ENCODE data around the gene EIF3I.

The EIF3I gene

GRCh38 chr1:32199043-32199716 is 23.0 kb upstream of the EIF3I start:
- no peak for DNase-seq

DNA sequence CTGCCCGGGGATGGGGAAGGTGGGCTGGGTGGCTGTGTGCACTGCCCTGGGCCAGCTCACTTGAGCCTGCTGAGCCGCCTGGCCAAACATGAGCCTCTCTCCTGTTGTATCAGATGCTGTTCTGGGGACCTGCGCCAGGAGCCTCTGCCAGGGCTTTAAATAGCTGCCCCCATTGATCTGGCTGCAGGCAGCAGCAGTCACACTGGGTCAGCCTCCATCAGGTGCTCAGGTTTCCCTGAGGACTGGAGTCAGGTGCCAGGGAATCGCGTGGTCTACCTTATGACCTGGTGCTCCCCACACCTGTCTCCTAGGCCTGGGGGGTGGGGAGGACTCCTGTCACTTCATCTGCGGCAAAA is 22.5 kb upstream of the EIF3I start:
- peak; percentile 86 for DNase-seq

GRCh38 chr1:32200226-32201010 is 21.8 kb upstream of the EIF3I start, which contains the start of gene CCDC28B:
Gene CCDC28B (plus strand): TSS chr1:32200595. CDS start chr1:32201936, 1,341 bp downstream.
- peak; percentile 92 for DNase-seq

DNA sequence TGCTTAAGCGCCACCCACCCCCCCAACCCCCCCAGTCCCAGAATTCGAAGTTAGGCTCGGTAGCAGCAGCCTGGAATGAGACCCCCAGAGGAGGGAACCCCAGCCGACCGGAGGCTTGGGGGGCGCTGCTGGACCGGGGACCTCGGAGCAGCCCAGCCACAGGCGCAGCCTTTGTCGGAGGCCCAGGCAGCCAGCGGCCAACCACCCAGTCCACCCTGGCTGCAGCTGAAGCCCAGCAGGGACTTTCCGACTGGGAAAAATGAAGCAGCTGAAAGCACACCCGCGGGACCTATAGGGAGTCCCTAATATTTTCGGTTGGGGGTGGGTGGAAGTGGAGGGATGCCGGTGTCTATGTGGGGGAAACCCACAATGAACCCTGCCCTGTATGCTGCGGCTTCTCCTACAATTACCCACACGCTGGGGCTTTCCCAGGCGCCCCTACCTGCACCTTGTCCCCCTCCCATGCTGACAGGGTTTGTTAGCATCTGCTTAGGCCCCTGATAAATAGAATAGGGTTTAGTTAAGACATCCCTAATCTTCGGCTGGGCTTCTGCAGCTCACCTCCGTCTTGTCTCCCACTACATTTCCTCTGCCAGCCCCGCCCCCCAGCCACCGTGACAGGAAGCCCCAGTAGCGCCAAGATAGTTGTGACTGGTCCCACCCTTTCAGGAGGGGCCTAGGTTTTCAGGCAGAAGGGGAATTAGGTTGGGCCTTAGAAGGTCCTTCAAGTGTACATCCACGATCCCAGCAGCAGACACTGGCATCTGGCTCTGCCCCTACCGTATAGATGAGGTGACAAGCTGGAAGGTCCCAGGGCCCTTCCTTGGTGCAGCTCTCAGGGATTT is 21.0 kb upstream of the EIF3I start:
- peak; percentile 55 for DNase-seq

GRCh38 chr1:32204943-32205361 is 17.3 kb upstream of the EIF3I start:
- DNase-seq, result no peak

DNA sequence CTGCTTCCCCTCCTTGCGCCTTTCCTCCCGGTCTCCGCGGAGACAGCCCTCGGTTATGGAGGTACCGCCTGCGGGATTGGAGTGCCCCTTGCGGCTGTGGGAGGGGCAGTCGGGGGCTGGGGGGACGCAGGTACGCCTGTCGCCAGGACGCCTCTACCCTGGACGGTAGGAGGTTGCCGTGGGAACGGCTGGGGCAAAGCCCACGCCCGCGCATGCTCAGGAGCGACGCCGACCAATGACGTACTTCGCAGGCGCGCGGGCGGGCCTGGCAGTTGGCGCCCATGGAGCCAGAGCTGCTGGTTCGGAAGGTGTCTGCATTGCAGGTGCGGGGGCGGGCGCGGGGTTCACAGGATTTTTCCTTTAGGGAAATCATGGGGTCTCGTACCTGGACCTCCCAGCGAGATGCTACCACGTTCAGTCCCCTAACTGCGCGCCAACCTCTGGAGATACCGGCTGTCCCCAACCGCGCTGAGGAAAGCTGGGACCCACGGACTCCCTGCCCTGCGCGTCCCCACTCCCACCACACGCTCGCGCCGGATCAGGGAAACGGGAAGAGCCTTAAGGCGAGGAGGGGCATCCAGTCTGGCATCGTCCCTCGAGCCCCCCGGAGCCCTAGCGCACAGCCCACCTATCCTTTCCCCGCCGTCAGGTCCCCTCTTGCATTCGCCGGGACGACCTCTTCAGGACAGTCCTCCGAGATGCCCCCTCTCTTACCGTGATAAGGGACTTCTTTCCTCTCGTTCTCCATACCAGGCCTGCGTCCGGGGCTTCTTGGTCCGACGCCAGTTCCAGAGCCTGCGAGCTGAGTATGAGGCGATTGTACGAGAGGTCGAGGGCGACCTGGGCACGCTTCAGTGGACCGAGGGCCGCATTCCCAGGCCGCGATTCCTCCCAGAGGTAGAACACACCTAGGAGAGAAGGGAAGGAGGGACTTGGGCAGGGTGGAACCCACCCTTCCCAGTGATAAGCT is 16.5 kb upstream of the EIF3I start, which contains the start of gene IQCC:
TSS of gene IQCC (plus strand) at position 271 of the 970 bp plus-strand sequence. CDS start at position 282, 11 bp downstream.
- DNase-seq, result peak; percentile 91

DNA sequence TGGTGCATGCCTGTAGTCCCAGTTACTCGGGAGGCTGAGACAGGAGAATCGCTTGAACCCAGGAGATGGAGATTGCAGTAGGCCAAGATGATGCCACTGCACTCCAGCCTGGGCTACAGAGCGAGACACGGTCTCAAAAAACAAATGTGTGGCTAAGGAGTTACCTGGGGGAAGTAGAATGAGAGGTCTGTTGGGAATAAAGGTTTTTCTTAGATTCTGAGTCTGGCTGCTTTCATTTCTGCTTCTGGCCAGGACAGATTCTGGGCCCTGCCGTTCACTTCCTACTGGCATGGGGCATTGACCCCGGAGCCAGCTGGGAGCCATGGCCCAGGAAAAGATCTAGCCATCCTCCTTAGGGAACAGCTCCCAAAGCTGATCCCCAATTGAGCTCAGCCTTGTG is 13.7 kb upstream of the EIF3I start:
- DNase-seq, result no peak

DNA sequence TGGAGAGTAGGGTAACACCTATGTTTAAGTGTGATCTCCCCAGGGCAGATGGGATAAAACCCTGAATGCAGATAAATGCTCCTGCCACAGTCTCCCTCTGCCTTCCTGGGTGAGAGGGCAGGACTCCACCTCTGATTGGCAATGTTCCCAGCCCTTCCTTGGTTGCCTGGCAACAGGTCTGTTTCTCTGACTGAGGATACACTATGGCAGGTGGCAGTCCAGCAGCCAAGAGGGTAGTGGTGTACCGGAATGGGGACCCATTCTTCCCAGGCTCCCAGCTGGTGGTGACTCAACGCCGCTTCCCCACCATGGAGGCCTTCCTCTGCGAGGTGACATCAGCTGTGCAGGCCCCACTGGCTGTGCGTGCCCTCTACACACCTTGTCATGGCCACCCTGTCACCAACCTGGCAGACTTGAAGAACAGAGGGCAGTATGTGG is 13.3 kb upstream of the EIF3I start, which contains the start of gene DCDC2B:
TSS of gene DCDC2B (plus strand) at position 199 of the 438 bp plus-strand sequence. CDS start at position 204, 5 bp downstream.
- DNase-seq, result peak; percentile 88

GRCh38 chr1:32215629-32216480 is 6.4 kb upstream of the EIF3I start:
- peak; percentile 46 for DNase-seq

DNA sequence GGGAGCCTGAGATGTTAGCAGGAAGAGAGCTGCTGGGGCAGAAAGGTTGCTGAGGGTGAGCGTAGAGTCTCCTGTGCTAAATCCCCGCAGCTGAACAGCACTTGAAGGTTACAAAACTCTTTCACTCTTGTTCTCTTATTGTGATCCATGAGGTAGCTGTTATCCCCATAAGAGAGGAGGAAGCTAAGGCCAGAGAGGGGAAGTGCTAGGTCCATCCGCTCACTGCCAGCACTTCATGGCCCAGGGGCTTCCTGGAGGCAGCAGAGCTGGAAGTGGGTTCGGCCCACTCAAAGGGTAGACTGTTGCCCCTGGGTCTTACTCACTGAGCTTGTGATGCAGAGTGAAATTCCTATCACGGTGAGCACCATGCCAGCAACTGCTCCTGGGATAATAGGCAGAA is 5.6 kb upstream of the EIF3I start:
- no peak for DNase-seq

- no peak for DNase-seq
Observed at GRCh38 chr1:32219022-32219421, 3.2 kb upstream of the EIF3I start.

DNA sequence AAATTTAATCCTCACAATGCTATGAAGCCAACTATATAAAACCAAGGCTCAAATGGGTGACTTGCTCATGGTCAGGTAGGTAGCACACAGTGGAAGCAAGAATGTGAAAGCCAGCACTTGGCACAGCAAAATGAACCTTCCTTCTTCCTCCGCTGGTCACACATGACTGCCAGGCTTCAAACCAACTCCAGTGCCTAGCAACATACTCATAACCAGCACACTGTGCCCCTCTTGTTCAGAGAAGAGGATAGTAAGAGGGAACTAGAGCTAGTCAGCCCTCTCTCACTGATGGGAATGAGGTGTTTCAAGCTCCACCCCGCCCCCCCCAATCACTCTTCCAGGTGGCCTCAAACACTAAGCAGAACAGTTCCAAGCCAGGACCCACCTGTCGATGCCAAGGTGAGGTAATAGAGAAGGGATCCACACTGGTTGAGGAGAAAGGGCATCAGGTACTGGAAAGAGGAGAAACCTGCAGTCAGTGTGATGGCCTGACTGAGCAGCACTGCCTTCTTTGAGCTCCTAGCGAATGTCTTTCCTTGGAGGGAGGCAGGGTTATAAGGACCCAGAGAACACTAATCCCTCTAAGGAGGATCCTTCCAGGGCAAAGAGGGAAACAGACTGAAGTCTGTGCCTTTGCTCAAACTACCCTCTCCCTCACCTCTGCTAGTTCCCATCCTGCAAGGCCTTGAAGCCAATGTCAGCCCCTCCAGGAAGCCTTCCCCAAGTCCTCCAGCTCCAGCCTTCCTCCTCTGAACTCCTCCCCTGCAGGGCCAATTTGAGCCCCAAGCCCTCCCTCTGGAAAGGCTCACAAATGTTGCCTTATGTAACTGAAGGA is 1.2 kb upstream of the EIF3I start:
- DNase-seq, result no peak

- DNase-seq, result no peak
Observed at GRCh38 chr1:32221581-32221979, 627 bp upstream of the EIF3I start.

DNA sequence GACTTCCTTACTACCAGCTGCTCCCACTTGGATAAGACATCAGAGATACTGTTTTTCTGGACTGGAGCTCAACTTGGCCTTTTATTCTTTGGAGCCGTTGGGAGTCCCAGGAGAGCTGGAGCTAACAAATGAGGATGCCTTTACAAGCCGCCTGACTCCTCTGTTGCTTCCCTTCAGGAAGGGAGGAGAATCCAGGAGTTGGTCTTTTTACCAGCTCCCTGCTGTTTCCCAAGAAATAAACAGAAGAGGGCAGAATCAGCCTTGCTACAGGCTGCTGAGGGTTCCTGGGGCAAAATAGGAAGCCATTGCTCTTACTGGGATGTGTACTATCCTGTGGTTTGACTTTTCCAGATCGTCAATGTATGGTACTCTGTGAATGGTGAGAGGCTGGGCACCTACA is 1.5 kb downstream of the EIF3I start:
- no peak for DNase-seq

- DNase-seq, result no peak
Observed at GRCh38 chr1:32224285-32224684, 2.1 kb downstream of the EIF3I start.

DNA sequence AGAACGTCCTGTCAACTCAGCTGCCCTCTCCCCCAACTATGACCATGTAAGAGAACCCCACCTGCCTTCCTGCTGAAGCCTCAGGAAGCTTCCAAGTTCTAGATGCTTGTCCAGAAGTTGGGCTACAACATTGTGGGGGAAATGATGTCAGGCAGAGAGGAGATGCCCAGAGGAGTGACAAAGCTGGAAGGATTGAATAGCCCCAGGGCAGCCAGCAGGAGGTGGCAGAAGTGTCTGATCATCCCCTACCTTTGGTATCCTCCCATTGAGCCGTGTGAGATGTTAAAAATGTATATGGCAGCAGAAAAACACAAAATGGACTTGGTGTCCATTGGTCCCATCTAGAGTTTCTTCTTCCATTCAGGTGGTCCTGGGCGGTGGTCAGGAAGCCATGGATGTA is 6.6 kb downstream of the EIF3I start:
- DNase-seq, result no peak

DNA sequence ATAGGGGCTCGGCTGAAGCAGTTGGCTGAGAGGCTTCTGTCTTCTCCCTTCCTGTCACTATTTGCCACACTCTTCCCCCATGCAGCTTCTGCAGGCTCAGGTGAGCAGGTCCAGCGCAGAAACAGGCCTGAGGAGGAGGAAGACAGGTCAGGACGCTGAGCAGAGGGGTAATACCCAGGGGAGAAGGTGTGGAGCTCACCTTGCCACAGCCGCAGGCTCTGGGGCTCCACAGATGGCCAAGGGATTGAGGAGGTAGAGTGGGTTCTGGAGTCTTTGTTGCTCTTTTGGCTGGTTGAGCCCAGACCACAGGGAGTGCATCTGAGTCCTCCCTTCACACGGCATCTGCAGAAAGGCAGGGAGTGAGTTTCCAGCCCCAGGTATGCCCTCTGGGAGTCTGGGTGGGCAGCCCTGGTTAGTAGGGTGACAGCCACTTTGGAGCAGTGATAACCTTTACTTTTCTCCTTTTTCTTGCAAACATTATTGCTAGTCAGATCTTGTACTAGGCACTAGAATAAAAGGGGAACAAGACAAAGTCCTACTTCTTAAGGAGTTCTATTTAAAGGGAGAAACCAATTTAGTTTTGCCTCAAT is 9.7 kb downstream of the EIF3I start:
- no peak for DNase-seq

GRCh38 chr1:32232558-32233304 is 10.5 kb downstream of the EIF3I start:
- no peak for DNase-seq

DNA sequence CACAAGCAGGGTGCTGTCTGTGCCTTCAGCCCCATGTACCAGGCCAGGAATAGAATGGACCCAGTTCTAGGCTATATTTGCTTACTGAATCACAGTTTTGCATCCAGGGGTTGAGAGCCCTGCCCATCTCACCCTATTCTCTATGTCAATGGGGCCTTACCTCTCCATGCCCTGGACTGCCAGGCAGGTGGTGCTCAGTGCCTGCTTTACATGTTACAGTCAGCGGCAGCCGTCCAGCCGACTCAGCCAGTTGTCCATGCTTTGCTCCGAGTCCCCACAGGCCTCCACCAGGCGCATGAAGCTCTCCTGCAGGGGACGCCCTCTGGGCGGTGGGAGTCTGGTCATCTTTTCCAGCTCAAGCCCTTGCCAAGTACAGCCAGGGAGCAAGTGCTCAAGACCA is 12.6 kb downstream of the EIF3I start:
- no peak for DNase-seq

All from NCI-H1092 treated with DMSO at 0.1 percent for 48 hours (cell line).